Stomach (tissue), 4 donors: ENCODE results near the gene NEO1.

Experiments
- CTCF ChIP-seq, 7 experiments: fragments of 450-650 bp in 4 of 7; fragments of 200-600 bp in 3 of 7; sonication (generic) in 3 of 7; IDR thresholded peaks; one replicate each; pipeline ENCODE4 v1.5.1; 2016 to 2019; ENCODE audit warnings: antibody characterized with exemption in 7 of 7, control low read depth in 2 of 7, mild to moderate bottlenecking in 1 of 7
- POLR2A ChIP-seq, 4 donors: fragments of 450-650 bp; IDR thresholded peaks; one replicate each; pipeline ENCODE4 v1.6.1; 2016; ENCODE audit warnings: antibody characterized with exemption in 4 of 4, control low read depth in 2 of 4, mild to moderate bottlenecking in 1 of 4, moderate library complexity in 1 of 4
- POLR2AphosphoS5 ChIP-seq, 3 donors: sonication (generic); formaldehyde crosslinking; IDR thresholded peaks; one replicate each; pipeline ENCODE4 v1.6.1; 2016; ENCODE audit warnings: antibody characterized with exemption in 3 of 3

GRCh38 chr15:73353734-73354133 is 301.5 kb downstream of the NEO1 start:
- TF ChIP-seq CTCF (IDR thresholded peaks at IDR 0.05) (no peak), POLR2AphosphoS5 (IDR thresholded peaks at IDR 0.05) (no peak), POLR2A (IDR thresholded peaks at IDR 0.05) (no peak)
